GM21737 (cell line): Measurements from ENCODE around the gene IFIT2.
"Not testable (repeated sequence)": the region's sequence is repeated elsewhere in the genome, so short reads cannot be mapped to it uniquely, and the experiment has no call there.

ENCODE experiments used
- ATAC-seq: cut with Tn5 transposase; IDR thresholded peaks from one replicate; pipeline ENCODE4 v1.9.1; 2021; ENCODE audit warnings: mild to moderate bottlenecking, moderate library complexity; ENCODE audit not compliant: unreplicated experiment

The IFIT2 gene

GRCh38 chr10:89306434-89307268, 4.8 kb downstream of the IFIT2 start:
- ATAC-seq: no peak

GRCh38 chr10:89307269-89307577, 5.4 kb downstream of the IFIT2 start:
- no peak for ATAC-seq

GRCh38 chr10:89308266-89308665, 6.4 kb downstream of the IFIT2 start:
- no peak for ATAC-seq

GRCh38 chr10:89308736-89309135, 6.9 kb downstream of the IFIT2 start:
- no peak for ATAC-seq

GRCh38 chr10:89309156-89310055, 7.6 kb downstream of the IFIT2 start:
- ATAC-seq: no peak

- ATAC-seq: no peak
Measured at GRCh38 chr10:89310056-89310893, 8.4 kb downstream of the IFIT2 start.

- ATAC-seq: no peak
Measured at GRCh38 chr10:89312973-89313372, 11.1 kb downstream of the IFIT2 start.

- no peak for ATAC-seq
Measured at GRCh38 chr10:89314676-89315075, 12.8 kb downstream of the IFIT2 start.

GRCh38 chr10:89318047-89318446, 16.2 kb downstream of the IFIT2 start:
- ATAC-seq: not testable (repeated sequence)

- not testable (repeated sequence) for ATAC-seq
Measured at GRCh38 chr10:89325081-89325480, 23.2 kb downstream of the IFIT2 start.

- not testable (repeated sequence) for ATAC-seq
Measured at GRCh38 chr10:89325856-89326255, 24.0 kb downstream of the IFIT2 start.

GRCh38 chr10:89327803-89328441, 26.1 kb downstream of the IFIT2 start, which contains the start of gene IFIT3:
Gene IFIT3 (plus strand): TSS chr10:89327997. CDS start chr10:89328074, 77 bp downstream.
- peak; percentile 33 for ATAC-seq

- no peak for ATAC-seq
Measured at GRCh38 chr10:89329151-89329550, 27.3 kb downstream of the IFIT2 start.

- ATAC-seq: not testable (repeated sequence)
Measured at GRCh38 chr10:89330014-89330413, 28.2 kb downstream of the IFIT2 start.

- no peak for ATAC-seq
Measured at GRCh38 chr10:89330537-89331212, 28.8 kb downstream of the IFIT2 start.

GRCh38 chr10:89331487-89332122, 29.8 kb downstream of the IFIT2 start:
- not testable (repeated sequence) for ATAC-seq

GRCh38 chr10:89332123-89332633, 30.3 kb downstream of the IFIT2 start:
- peak; percentile 45 for ATAC-seq

GRCh38 chr10:89335226-89335625, 33.4 kb downstream of the IFIT2 start:
- no peak for ATAC-seq

- ATAC-seq: no peak
Measured at GRCh38 chr10:89336241-89336640, 34.4 kb downstream of the IFIT2 start.
